ENCODE data around the gene TRPM7.
A peak's percentile ranks its signal among the peaks of the same experiment; 100 is the strongest.
"Not testable (repeated sequence)": the region's sequence is repeated elsewhere in the genome, so short reads cannot be mapped to it uniquely, and the experiment has no call there.

Gene TRPM7

DNA sequence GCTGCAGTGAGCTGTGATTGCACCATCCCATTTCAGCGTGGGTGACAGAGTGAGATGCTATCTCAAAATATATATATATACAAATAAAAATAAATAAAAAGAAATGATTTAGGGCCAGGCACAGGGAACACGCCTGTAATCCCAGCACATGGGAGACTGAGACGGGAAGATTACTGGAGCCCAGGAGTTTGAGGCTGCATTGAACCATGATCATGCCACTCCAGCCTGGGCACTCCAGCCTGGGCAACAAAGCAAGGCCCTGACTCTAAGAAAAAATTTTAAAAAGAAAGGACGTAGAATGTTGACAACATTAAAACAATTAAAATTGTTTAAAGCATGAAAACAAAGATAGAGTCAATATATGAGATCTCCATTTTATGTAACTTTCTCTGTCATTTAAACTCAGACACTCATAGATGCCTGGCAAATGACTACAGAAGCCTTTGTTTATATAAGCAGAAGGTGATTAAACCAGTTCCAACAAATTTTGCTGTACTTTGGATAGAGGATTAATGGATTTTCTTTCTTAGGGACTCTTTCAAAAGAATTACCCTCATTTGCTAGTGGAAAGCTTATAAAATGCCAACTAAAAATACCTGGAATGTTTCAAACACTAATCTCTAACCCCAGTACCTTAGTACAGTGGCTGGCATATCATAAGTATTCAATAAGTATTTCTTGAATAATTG, 10.7 kb upstream of the TRPM7 start:
- no peaks in the 10 kb centered on the region for H3K36me3 ChIP-seq (ENCODE audit: control insufficient read depth, insufficient read depth, low read length, severe bottlenecking)
- H3K9me3 ChIP-seq (ENCODE audit: control insufficient read depth, low read length) = no peaks in the 10 kb centered on the region
- H3K4me1 ChIP-seq (ENCODE audit: control insufficient read depth, insufficient read depth, low read length) = peaks cover 7% of the 10 kb centered on the region
- H3K4me3 ChIP-seq (ENCODE audit: low read length) = no peak overlapping the region
- no peak overlapping the region for H3K9ac ChIP-seq (ENCODE audit: low read length)
- no peak for DNase-seq (ENCODE audit: low read depth)
- H3K27me3 ChIP-seq (replicated peaks; ENCODE audit: control insufficient read depth, insufficient read depth, low read length) = no peaks in the 10 kb centered on the region

DNA sequence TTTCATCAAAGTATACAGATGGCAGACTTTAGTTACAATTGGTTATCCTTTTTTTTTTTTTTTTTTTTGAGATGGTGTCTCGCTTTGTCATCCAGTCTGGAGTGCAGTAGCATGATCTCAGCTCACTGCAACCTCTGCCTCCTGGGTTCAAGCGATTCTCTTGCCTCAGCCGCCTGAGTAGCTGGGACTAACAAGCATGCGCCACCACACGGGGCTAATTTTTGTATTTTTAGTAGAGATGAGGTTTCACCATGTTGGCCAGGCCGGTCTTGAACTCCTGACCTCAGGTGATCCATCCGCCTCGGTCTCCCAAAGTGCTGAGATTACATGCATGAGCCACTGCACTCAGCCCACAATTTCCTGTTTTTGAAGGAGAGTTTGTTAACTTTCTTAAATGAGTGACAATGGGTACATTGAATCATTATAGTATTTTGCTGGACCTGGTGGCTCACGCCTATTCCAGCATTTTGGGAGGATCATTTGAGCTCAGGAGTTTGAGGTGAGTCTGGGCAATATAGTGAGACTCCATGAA, 8.1 kb upstream of the TRPM7 start:
- H3K9ac ChIP-seq (ENCODE audit: low read length); H3K4me3 ChIP-seq (ENCODE audit: low read length); H3K9me3 ChIP-seq (ENCODE audit: control insufficient read depth, low read length); H3K36me3 ChIP-seq (ENCODE audit: control insufficient read depth, insufficient read depth, low read length, severe bottlenecking); DNase-seq (ENCODE audit: low read depth); H3K27me3 ChIP-seq (replicated peaks; ENCODE audit: control insufficient read depth, insufficient read depth, low read length); H3K4me1 ChIP-seq (ENCODE audit: control insufficient read depth, insufficient read depth, low read length): not testable (repeated sequence)

DNA sequence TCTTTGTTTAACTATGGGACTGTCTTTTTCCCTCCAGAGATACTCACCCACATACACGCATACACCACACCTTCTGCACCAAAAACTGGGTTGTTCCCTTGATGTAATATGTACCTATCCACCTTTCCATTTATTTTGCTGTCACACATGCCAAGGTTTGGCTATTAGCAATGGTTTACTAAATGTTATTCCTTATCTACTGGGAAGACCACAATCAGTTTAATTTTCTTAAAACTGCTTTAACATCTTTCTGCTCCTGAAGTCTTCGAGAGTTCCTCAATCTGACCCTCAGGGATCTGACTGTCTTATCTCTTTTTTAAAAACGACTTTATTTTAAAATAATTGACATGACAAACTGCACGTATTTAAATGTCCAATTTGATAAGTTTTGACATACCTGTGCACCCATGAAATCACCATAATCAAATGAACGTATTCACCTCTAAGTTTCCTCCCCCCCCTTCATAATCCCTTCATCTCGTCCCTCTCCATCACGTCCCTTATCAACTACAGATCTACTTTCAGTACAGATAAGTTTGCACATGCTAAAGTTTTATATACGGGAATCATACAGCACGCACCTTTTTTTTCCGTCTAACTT, 805 bp upstream of the TRPM7 start:
- Histone ChIP-seq H3K4me3 (ENCODE audit: low read length) (peak overlapping the region; percentile 99), H3K36me3 (ENCODE audit: control insufficient read depth, insufficient read depth, low read length, severe bottlenecking) (peaks cover 6% of the 10 kb centered on the region), H3K27me3 (replicated peaks; ENCODE audit: control insufficient read depth, insufficient read depth, low read length) (no peaks in the 10 kb centered on the region), H3K9ac (ENCODE audit: low read length) (peak overlapping the region; percentile 99), H3K4me1 (ENCODE audit: control insufficient read depth, insufficient read depth, low read length) (peaks cover 37% of the 10 kb centered on the region), H3K9me3 (ENCODE audit: control insufficient read depth, low read length) (no peaks in the 10 kb centered on the region)
- DNase-seq (ENCODE audit: low read depth) = no peak

DNA sequence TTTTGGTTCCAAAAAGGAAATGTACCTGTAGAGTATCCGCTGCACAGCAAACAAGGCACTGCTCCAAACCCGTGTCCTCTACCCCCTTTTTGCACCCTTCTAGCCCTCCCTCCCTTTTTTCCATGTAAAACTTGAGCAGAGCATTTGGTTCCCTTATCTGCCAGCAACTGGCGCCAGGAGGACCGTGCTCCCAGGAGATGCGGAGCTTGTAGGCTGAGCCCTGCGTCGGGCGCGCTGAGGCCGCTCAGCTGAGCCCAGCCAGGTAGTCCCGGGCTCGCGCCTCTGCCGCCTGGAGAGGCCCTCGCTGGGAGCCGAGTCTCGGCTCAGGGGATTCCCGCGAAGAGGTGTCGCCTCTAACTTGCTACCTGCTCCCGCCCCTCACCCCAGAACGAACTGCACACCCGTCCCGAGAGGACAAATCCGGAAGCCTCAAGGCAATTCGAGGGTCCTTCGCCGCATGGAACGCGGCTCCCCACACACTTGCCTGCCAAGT, 575 bp downstream of the TRPM7 start:
- Histone ChIP-seq H3K9ac (ENCODE audit: low read length) (peak overlapping the region; percentile 99), H3K4me3 (ENCODE audit: low read length) (peak overlapping the region; percentile 99)
- peak; percentile 74 for DNase-seq (ENCODE audit: low read depth)

DNA sequence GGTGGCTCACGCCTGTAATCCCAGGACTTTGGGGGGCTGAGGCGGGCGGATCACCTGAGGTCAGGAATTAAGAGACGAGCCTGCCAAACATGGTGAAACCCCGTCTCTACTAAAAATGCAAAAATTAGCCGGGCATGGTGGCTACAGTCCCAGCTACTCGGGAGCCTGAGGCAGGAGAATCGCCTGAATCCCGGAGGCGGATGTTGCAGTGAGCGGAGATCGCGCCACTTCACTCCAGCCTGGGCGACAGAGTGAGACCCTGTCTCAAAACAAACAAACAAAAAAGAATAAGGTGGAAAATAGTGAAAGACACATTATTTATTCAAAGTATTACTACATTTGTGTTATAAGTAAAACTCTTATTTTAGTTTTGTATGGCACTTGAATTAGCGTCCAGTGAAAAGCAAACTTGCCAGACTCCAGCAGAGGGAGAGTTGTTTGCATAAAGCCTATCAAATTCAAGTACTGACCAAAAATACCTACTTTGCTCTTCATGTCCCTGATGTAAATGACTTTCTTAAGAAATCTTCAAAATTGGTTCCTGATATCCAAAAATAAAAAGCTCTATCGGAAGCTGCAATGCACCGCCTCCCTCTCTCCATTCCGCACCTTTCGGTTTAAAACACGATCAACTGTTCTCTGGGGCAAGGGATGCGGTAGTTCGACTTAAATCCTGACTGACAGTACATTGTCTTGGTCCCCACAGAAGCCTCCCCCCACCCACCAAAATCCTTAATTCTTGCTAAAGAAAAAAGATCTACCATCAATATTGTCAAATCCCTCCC, 1.2 kb downstream of the TRPM7 start:
- DNase-seq (ENCODE audit: low read depth) = peak; percentile 42
- no peaks in the 10 kb centered on the region for H3K27me3 ChIP-seq (replicated peaks; ENCODE audit: control insufficient read depth, insufficient read depth, low read length)
- peak overlapping the region; percentile 99 for H3K9ac ChIP-seq (ENCODE audit: low read length)
- peaks cover 46% of the 10 kb centered on the region for H3K4me1 ChIP-seq (ENCODE audit: control insufficient read depth, insufficient read depth, low read length)
- peaks cover 6% of the 10 kb centered on the region for H3K36me3 ChIP-seq (ENCODE audit: control insufficient read depth, insufficient read depth, low read length, severe bottlenecking)
- peak overlapping the region; percentile 99 for H3K4me3 ChIP-seq (ENCODE audit: low read length)
- no peaks in the 10 kb centered on the region for H3K9me3 ChIP-seq (ENCODE audit: control insufficient read depth, low read length)

More for the DNA sequence above, 575 bp downstream of the TRPM7 start:
- no peaks in the 10 kb centered on the region for H3K9me3 ChIP-seq (ENCODE audit: control insufficient read depth, low read length)
- H3K4me1 ChIP-seq (ENCODE audit: control insufficient read depth, insufficient read depth, low read length) = peaks cover 42% of the 10 kb centered on the region
- H3K36me3 ChIP-seq (ENCODE audit: control insufficient read depth, insufficient read depth, low read length, severe bottlenecking) = peaks cover 6% of the 10 kb centered on the region
- no peaks in the 10 kb centered on the region for H3K27me3 ChIP-seq (replicated peaks; ENCODE audit: control insufficient read depth, insufficient read depth, low read length)

DNA sequence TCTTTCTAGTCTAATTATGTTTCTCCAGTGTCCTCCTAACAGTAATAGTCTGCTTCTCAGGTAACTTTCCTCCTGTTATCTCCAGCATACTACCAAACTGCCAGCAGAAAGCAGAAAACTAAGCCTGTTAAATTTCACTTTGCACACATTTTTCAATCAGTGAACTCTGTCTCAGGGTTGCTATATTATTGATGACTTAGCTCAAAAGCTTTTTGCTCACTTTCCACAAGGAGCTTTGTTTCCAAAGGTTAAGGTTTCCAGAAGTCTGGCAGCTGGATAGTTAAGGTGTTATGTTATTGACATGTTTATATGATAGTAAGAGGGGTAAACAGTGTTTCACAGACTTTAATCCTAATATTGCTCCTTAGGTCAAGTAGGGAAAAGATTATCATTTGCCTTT, 5.1 kb downstream of the TRPM7 start:
- no peaks in the 10 kb centered on the region for H3K9me3 ChIP-seq (ENCODE audit: control insufficient read depth, low read length)
- no peak for DNase-seq (ENCODE audit: low read depth)
- H3K4me1 ChIP-seq (ENCODE audit: control insufficient read depth, insufficient read depth, low read length) = peaks cover 53% of the 10 kb centered on the region
- H3K4me3 ChIP-seq (ENCODE audit: low read length) = no peak overlapping the region
- no peaks in the 10 kb centered on the region for H3K27me3 ChIP-seq (replicated peaks; ENCODE audit: control insufficient read depth, insufficient read depth, low read length)
- H3K9ac ChIP-seq (ENCODE audit: low read length) = no peak overlapping the region
- H3K36me3 ChIP-seq (ENCODE audit: control insufficient read depth, insufficient read depth, low read length, severe bottlenecking) = peaks cover 6% of the 10 kb centered on the region

DNA sequence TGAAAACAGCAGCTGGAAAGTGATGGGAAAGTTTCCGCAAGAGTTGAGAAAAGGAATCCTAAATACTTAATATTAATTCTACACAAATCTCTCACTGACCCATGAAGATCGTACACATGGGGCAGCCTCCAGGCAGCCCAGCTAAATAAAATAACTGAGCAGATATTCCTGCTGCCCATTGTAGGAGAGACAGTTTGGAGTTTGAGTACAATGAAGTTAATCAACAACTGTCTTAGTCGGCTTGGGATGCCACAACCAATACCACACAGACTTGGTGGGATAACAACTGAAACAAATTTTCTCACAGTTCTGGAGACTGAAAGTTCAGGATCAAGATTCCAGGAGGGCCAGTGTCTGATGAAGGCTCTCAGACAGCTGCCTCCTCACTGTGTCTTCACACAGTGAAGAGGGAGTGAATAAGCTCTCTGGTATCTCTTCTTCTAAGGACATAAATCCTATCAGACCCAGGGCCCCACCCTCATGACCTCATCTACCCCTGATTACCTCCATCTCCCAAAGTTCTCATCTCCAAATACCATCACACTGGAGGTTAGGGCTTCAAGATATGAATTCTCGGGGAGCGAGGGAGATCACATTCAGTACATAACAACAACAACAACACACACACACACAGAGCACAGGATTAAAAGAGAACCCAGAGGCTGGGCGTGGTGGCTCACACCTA, 9.7 kb downstream of the TRPM7 start:
- Histone ChIP-seq H3K27me3 (replicated peaks; ENCODE audit: control insufficient read depth, insufficient read depth, low read length) (no peaks in the 10 kb centered on the region), H3K9me3 (ENCODE audit: control insufficient read depth, low read length) (no peaks in the 10 kb centered on the region), H3K4me3 (ENCODE audit: low read length) (no peak overlapping the region), H3K4me1 (ENCODE audit: control insufficient read depth, insufficient read depth, low read length) (peaks cover 30% of the 10 kb centered on the region), H3K36me3 (ENCODE audit: control insufficient read depth, insufficient read depth, low read length, severe bottlenecking) (peaks cover 3% of the 10 kb centered on the region), H3K9ac (ENCODE audit: low read length) (peak overlapping the region; percentile 27)
- peak; percentile 41 for DNase-seq (ENCODE audit: low read depth)

DNA sequence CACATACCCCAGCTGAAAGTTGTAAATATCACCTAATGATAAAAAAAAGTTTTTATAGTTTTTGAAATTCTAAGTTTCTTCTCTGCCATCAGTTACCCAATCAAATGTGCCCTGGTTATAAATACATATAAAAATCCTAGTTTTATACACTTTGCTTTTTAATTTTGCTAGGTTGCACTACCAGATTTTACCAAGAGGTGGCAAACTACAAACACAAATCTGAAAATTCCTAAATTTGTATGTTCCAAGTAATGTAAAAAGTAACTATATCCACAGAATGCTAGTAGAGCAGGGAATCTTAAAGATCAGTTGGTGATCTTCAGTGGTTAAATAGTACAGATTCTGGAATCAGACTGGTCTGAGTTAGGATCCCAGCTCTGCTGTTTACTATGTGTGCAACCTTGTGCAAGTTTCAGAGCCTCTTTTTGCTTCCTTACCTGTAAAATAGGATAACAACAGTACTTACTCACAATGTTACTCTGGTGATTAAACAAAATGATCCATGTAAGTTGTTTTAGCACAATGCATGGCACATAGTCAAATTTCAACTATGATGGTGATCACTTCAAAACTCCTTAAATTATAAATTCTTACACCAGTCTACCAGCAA, 11.0 kb downstream of the TRPM7 start:
- no peaks in the 10 kb centered on the region for H3K9me3 ChIP-seq (ENCODE audit: control insufficient read depth, low read length)
- H3K4me3 ChIP-seq (ENCODE audit: low read length) = no peak overlapping the region
- H3K36me3 ChIP-seq (ENCODE audit: control insufficient read depth, insufficient read depth, low read length, severe bottlenecking) = peaks cover 7% of the 10 kb centered on the region
- no peak overlapping the region for H3K9ac ChIP-seq (ENCODE audit: low read length)
- peaks cover 28% of the 10 kb centered on the region for H3K4me1 ChIP-seq (ENCODE audit: control insufficient read depth, insufficient read depth, low read length)
- no peaks in the 10 kb centered on the region for H3K27me3 ChIP-seq (replicated peaks; ENCODE audit: control insufficient read depth, insufficient read depth, low read length)
- peak; percentile 80 for DNase-seq (ENCODE audit: low read depth)

DNA sequence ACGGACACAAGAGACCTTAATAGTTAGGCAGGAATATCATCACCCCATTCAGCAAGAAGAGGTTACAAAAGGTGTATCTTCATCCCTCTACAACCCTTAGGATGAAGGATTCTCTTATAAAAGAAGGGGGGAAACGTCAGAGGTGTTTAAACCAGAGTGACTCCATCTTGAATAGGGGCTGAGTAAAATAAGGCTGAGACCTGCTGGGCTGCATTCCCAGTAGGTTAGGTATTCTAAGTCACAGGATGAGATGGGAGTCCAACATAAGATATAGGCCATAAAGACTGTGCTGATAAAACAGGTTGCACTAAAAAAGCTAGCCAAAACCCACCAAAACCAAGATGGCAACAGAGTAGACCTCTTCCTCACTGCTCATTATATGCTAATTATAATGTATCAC, 16.5 kb downstream of the TRPM7 start:
- Histone ChIP-seq H3K4me3 (ENCODE audit: low read length) (no peak overlapping the region), H3K4me1 (ENCODE audit: control insufficient read depth, insufficient read depth, low read length) (peaks cover under 1% of the 10 kb centered on the region), H3K27me3 (replicated peaks; ENCODE audit: control insufficient read depth, insufficient read depth, low read length) (no peaks in the 10 kb centered on the region), H3K9ac (ENCODE audit: low read length) (no peak overlapping the region), H3K9me3 (ENCODE audit: control insufficient read depth, low read length) (no peaks in the 10 kb centered on the region), H3K36me3 (ENCODE audit: control insufficient read depth, insufficient read depth, low read length, severe bottlenecking) (peaks cover 7% of the 10 kb centered on the region)
- no peak for DNase-seq (ENCODE audit: low read depth)

DNA sequence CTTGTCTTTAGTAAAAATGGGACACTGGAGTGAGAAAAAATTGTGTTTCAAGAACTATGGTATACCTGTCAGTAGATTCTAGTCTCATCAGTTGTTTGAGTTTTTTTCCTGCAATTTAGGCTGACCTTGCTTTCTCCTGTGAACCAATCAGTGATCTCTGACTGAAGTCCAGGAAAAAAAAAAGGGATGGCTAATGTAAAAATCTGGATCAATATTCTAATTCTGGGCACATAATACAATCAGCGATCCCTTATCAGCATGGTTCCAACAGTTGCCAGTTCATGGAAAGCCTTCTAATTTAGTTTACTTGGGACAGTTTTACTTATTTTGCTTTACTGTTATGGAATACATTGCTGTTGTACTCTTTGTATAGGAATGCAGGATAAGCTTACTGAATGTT, 17.0 kb downstream of the TRPM7 start:
- DNase-seq (ENCODE audit: low read depth) = no peak
- Histone ChIP-seq H3K4me3 (ENCODE audit: low read length) (no peak overlapping the region), H3K4me1 (ENCODE audit: control insufficient read depth, insufficient read depth, low read length) (no peaks in the 10 kb centered on the region), H3K9me3 (ENCODE audit: control insufficient read depth, low read length) (no peaks in the 10 kb centered on the region), H3K36me3 (ENCODE audit: control insufficient read depth, insufficient read depth, low read length, severe bottlenecking) (peaks cover 7% of the 10 kb centered on the region), H3K27me3 (replicated peaks; ENCODE audit: control insufficient read depth, insufficient read depth, low read length) (no peaks in the 10 kb centered on the region), H3K9ac (ENCODE audit: low read length) (no peak overlapping the region)

Measured in adipocyte (in vitro differentiated cells).